HG02623 (cell line): ENCODE results near the gene CASKIN1.
"Not testable (repeated sequence)": the region's sequence is repeated elsewhere in the genome, so short reads cannot be mapped to it uniquely, and the experiment has no call there.

ENCODE experiments used
- ATAC-seq: cut with Tn5 transposase; IDR thresholded peaks from one replicate; pipeline ENCODE4 v1.9.1; 2021; ENCODE audit warnings: moderate library complexity; ENCODE audit not compliant: unreplicated experiment

CASKIN1 gene

GRCh38 chr16:2142942-2143877, 53.2 kb downstream of the CASKIN1 start:
- no peak for ATAC-seq

GRCh38 chr16:2135770-2136490, 60.5 kb downstream of the CASKIN1 start, which contains the start of gene PKD1:
Gene PKD1 (minus strand): TSS chr16:2135898. CDS start chr16:2135689, 209 bp downstream.
- not testable (repeated sequence) for ATAC-seq

DNA sequence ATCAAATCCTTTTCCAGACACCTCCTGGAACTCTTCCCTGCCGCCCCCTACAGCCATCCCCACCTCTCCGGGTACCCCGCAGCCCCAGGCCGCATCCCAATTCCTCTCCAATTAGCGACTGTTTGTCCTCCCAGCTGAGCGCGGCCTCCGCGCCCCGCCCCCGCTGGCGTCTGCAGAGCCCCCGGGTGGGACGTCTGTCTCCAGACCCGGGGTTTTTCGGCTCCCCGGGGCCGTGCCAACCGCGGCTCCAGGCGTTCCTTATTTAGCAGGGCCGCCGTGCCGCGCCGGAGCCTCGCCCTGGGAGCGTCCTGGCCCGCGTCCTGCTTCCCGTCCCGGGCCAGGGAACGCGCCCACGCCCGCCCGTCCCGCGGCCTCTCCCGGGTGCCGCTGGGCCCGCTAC, 61.3 kb downstream of the CASKIN1 start:
- ATAC-seq, result not testable (repeated sequence)

GRCh38 chr16:2133797-2134196, 62.6 kb downstream of the CASKIN1 start:
- not testable (repeated sequence) for ATAC-seq

GRCh38 chr16:2129890-2130447, 66.4 kb downstream of the CASKIN1 start:
- not testable (repeated sequence) for ATAC-seq

GRCh38 chr16:2129251-2129650, 67.2 kb downstream of the CASKIN1 start:
- not testable (repeated sequence) for ATAC-seq

- ATAC-seq, result not testable (repeated sequence)
Observed at GRCh38 chr16:2127630-2128280, 68.7 kb downstream of the CASKIN1 start.
